Cardiac muscle cell (in vitro differentiated cells and primary cell): ENCODE results near the gene ACSL4. TPM values are rescaled to one million over a fixed set of nuclear protein-coding genes. Genes with fewer than 3 reads are reported as not detected.
"Not testable (repeated sequence)": the region's sequence is repeated elsewhere in the genome, so short reads cannot be mapped to it uniquely, and the experiment has no call there.

ENCODE experiments used
- DNase-seq, 2 donors: peaks; one replicate each; pipeline versions ENCODE4 v3.0.0 to v3.0.0-alpha.2; 2010 to 2017; ENCODE audit warnings: low read depth in 1 of 2, low spot score in 1 of 2
- H3K27ac ChIP-seq: fragments of 200-600 bp; sonication (generic); 2 replicates; pipeline ENCODE4 v1.5.1; 2016
- H3K27me3 ChIP-seq: fragments of 200-600 bp; sonication (generic); 2 replicates; pipeline ENCODE4 v1.6.0; 2016; ENCODE audit warnings: control low read depth
- H3K36me3 ChIP-seq: fragments of 200-600 bp; sonication (generic); 2 replicates; pipeline ENCODE4 v1.5.1; 2016; ENCODE audit warnings: control low read depth
- H3K4me1 ChIP-seq: fragments of 200-600 bp; sonication (generic); 2 replicates; pipeline ENCODE4 v1.8.1; 2017; ENCODE audit warnings: low read depth, mild to moderate bottlenecking, mixed run types
- H3K4me3 ChIP-seq: fragments of 200-600 bp; sonication (generic); 2 replicates; pipeline ENCODE4 v1.5.1; 2016; ENCODE audit warnings: mild to moderate bottlenecking
- H3K9me3 ChIP-seq: fragments of 200-600 bp; sonication (generic); 2 replicates; pipeline ENCODE4 v1.5.1; 2017; ENCODE audit warnings: low read depth, mild to moderate bottlenecking, control low read depth
- CTCF ChIP-seq: IDR thresholded peaks from 2 replicates; pipeline ENCODE4 v1.5.1; 2012; ENCODE audit warnings: low read depth, mild to moderate bottlenecking, low read length
- polyA plus RNA-seq: library from polyadenylated mRNA; unstranded; fragments of >200 nt; fragmentation: Nextera tagmentation; extraction: Ambion mirVana; gene quantifications from 2 replicates; pipeline ENCODE4 v1.2.1, GENCODE V29; 2016
- total RNA-seq: library from RNA; depleted of rRNA; stranded (reverse); fragments of >200 nt; gene quantifications from 2 replicates; pipeline ENCODE4 v1.2.3, GENCODE V29; 2016

Gene ACSL4
- total and polyA plus RNA-seq, 2 experiments from 2014 or later, result 25.5 to 32.7 TPM

GRCh38 chrX:109728173-109728535, 4.9 kb downstream of the ACSL4 start:
- Histone ChIP-seq H3K4me1 (peaks cover 5% of the 10 kb centered on the region), H3K27me3 (no peaks in the 10 kb centered on the region), H3K36me3 (no peaks in the 10 kb centered on the region), H3K27ac (peak overlapping the region; percentile 36), H3K9me3 (no peaks in the 10 kb centered on the region), H3K4me3 (no peak overlapping the region)
- no peak for TF ChIP-seq CTCF
- no peak for DNase-seq

DNA sequence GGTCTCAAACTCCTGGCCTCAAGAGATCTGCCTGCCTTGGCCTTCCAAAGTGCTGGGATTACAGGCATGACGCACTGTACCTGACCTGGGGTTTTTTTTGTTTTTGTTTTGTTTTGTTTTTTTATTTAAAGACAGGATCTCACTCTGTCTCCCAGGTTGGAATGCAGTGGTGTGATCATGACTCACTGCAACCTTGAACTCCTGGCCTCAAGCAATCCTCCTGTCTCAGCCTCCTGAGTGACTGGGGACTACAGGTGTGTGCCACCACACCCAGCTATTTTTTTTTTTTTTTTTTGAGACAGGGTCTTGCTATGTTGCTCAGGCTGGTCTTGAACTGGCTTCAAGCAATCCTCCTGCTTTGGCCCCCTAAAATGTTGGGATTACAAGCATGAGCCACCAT, 8.1 kb downstream of the ACSL4 start:
- not testable (repeated sequence) for H3K4me3 ChIP-seq, H3K27me3 ChIP-seq, H3K36me3 ChIP-seq, H3K9me3 ChIP-seq, H3K27ac ChIP-seq, DNase-seq, H3K4me1 ChIP-seq

- Histone ChIP-seq H3K27ac (no peak overlapping the region), H3K4me1 (peaks cover 14% of the 10 kb centered on the region), H3K9me3 (no peaks in the 10 kb centered on the region), H3K27me3 (no peaks in the 10 kb centered on the region), H3K36me3 (no peaks in the 10 kb centered on the region), H3K4me3 (no peak overlapping the region)
- TF ChIP-seq CTCF, result no peak
- DNase-seq, result no peak
These were observed 12.1 kb downstream of the ACSL4 start for GRCh38 chrX:109720947-109721346.

- Histone ChIP-seq H3K4me3 (no peak overlapping the region), H3K4me1 (peaks cover 14% of the 10 kb centered on the region), H3K36me3 (no peaks in the 10 kb centered on the region), H3K27ac (no peak overlapping the region), H3K9me3 (no peaks in the 10 kb centered on the region), H3K27me3 (no peaks in the 10 kb centered on the region)
- DNase-seq, result no peak
- TF ChIP-seq CTCF, result no peak
These were observed 13.8 kb downstream of the ACSL4 start for GRCh38 chrX:109719264-109719663.

- Histone ChIP-seq H3K4me3 (no peak overlapping the region), H3K27me3 (no peaks in the 10 kb centered on the region), H3K9me3 (no peaks in the 10 kb centered on the region), H3K27ac (no peak overlapping the region), H3K4me1 (peaks cover 8% of the 10 kb centered on the region), H3K36me3 (no peaks in the 10 kb centered on the region)
- TF ChIP-seq CTCF, result no peak
- DNase-seq, result peak in 1 of 2 donors; percentile 42
These were observed 16.5 kb downstream of the ACSL4 start for GRCh38 chrX:109716431-109717028.

DNA sequence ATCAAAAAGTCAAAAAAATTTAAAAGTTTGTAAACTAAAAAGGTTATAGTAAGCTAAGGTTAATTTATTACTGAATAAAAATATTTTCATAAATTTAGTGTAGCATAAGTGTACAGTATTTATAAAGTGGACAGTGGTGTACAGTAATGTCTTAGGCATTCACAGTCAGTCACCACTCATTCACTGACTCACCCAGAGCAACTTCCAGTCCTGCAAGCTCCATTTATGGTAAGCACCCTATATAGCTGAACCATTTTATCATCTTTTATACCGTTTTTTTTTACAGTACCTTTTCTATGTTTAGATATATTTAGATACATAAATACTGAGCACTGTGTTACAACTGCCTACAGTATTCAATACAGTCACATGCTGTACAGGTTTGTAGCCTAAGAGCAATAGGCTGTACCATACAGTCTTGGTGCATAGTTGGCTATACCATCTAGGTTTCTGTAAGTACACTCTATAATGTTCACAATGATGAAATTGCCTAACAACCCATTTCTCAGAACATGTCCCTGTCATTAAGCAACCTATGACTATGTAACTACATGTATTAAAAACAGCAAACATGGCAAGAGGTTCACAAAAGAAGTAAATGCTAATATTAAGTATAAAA, 18.6 kb downstream of the ACSL4 start:
- TF ChIP-seq CTCF, result no peak
- peak in 1 of 2 donors; percentile 63 for DNase-seq
- Histone ChIP-seq H3K4me1 (peaks cover 8% of the 10 kb centered on the region), H3K9me3 (no peaks in the 10 kb centered on the region), H3K27me3 (no peaks in the 10 kb centered on the region), H3K4me3 (no peak overlapping the region), H3K27ac (no peak overlapping the region), H3K36me3 (no peaks in the 10 kb centered on the region)
